K562 (cell line): Measurements from ENCODE around the gene COL7A1. TPM values are rescaled to one million over a fixed set of nuclear protein-coding genes. Genes with fewer than 3 reads are reported as not detected.

ENCODE experiments used
- ATAC-seq: fragments of 200-7000 bp; cut with Tn5 transposase; 3 replicates; pipeline ENCODE4 v1.9.1; 2020; ENCODE audit warnings: moderate library complexity
- BruUV-seq: library from RNA; stranded (reverse); fragments of 400-500 nt; replicated peaks from 2 replicates; lab custom pipeline; 2021; lab: Mats Ljungman, UMichigan
- CTCF ChIA-PET: fragments of 300-600 bp; formaldehyde crosslinking; extraction: SDS; loops from one replicate; lab custom pipeline; 2021; ENCODE audit warnings: low intra/inter-chr PET ratio; lab: Yijun Ruan, JAX
- POLR2A ChIA-PET: fragments of 300-600, 350-650 bp; sonication (Branson Sonifier 250); formaldehyde crosslinking; extraction: SDS; loops from one replicate; lab custom pipeline; 2021; ENCODE audit warnings: antibody characterized with exemption, inconsistent platforms; lab: Yijun Ruan, JAX
- DNase-seq, 4 experiments: peaks; one replicate each; pipeline versions ENCODE4 v3.0.0 to v3.0.0-alpha.2; 2011 to 2018; ENCODE audit warnings: low spot score in 3 of 4, mixed read lengths in 3 of 4; ENCODE audit errors: extremely low read depth in 1 of 4
- FAIRE-seq: peaks from 2 replicates; lab custom pipeline; 2011; peaks lifted over from hg19 to GRCh38; lab: Jason Lieb, UNC
- H2AFZ ChIP-seq: 2 replicates; pipeline ENCODE4 v1.6.0; 2011; ENCODE audit warnings: low read depth, low read length, control low read depth, inconsistent platforms
- H3K27ac ChIP-seq: fragments of 200-600 bp; 3 replicates; pipeline ENCODE4 v1.8.0; 2011; ENCODE audit warnings: low read depth, mild to moderate bottlenecking, control low read depth, inconsistent platforms, low read length, moderate library complexity, mixed read lengths; ENCODE audit errors: extremely low read depth
- H3K27me3 ChIP-seq, 2 experiments: fragments of 300-600 bp in 1 of 2; 2 replicates in 1 of 2; 3 replicates in 1 of 2; pipeline versions ENCODE4 v1.6.0 to v1.8.0; 2011; ENCODE audit warnings: inconsistent platforms in 2 of 2, low read length in 2 of 2, mild to moderate bottlenecking in 1 of 2, mixed read lengths in 1 of 2, moderate library complexity in 1 of 2; ENCODE audit not compliant: control insufficient read depth in 2 of 2, insufficient read depth in 2 of 2
- H3K36me3 ChIP-seq: fragments of 300-600 bp; 3 replicates; pipeline ENCODE4 v1.8.0; 2011; ENCODE audit warnings: mild to moderate bottlenecking, low read length, inconsistent platforms; ENCODE audit not compliant: control insufficient read depth, insufficient read depth
- H3K4me1 ChIP-seq, 2 experiments: fragments of 200-600 bp in 1 of 2; replicated peaks in 1 of 2; 2 replicates in 1 of 2; 3 replicates in 1 of 2; pipeline versions ENCODE4 v1.5.1 to v1.8.0; 2011; ENCODE audit warnings: inconsistent platforms in 2 of 2, low read length in 2 of 2, mild to moderate bottlenecking in 1 of 2, mixed read lengths in 1 of 2, moderate library complexity in 1 of 2; ENCODE audit not compliant: control insufficient read depth in 2 of 2, insufficient read depth in 2 of 2
- H3K4me2 ChIP-seq: 2 replicates; pipeline ENCODE4 v1.6.1; 2011; ENCODE audit warnings: low read length, control low read depth, inconsistent platforms, mixed read lengths; ENCODE audit not compliant: insufficient read depth
- H3K4me3 ChIP-seq: fragments of 200-600 bp; sonication (generic), shearing (Covaris generic); 2 replicates; pipeline ENCODE4 v1.5.1; 2016; ENCODE audit warnings: control low read depth, inconsistent platforms
- H3K79me2 ChIP-seq: fragments of 200-600 bp; 3 replicates; pipeline ENCODE4 v1.8.0; 2011; ENCODE audit warnings: low read length, inconsistent platforms; ENCODE audit not compliant: control insufficient read depth, insufficient read depth
- H3K9ac ChIP-seq, 2 experiments: 2 replicates each; pipeline versions ENCODE4 v1.6.0 to v1.6.1; 2011; ENCODE audit warnings: low read depth in 2 of 2, low read length in 2 of 2, control low read depth in 1 of 2, inconsistent platforms in 1 of 2, mild to moderate bottlenecking in 1 of 2, mixed read lengths in 1 of 2; ENCODE audit not compliant: insufficient read depth in 1 of 2
- H3K9me1 ChIP-seq: one replicate; pipeline ENCODE4 v1.6.0; 2011; ENCODE audit warnings: inconsistent platforms, mild to moderate bottlenecking, low read length, moderate library complexity; ENCODE audit not compliant: control insufficient read depth, insufficient read depth
- H3K9me3 ChIP-seq: replicated peaks from 2 replicates; pipeline ENCODE4 v1.5.1; 2011; ENCODE audit warnings: low read depth, low read length, inconsistent platforms; ENCODE audit not compliant: control insufficient read depth, insufficient read depth
- H4K20me1 ChIP-seq: replicated peaks from 2 replicates; pipeline ENCODE4 v1.6.1; 2011; ENCODE audit warnings: low read length, inconsistent platforms, mixed read lengths; ENCODE audit not compliant: control insufficient read depth, insufficient read depth
- ASH1L ChIP-seq: fragments of 450-650 bp; IDR thresholded peaks from 2 replicates; pipeline ENCODE4 v1.6.1; 2018; ENCODE audit warnings: borderline replicate concordance, mild to moderate bottlenecking, low read depth; ENCODE audit not compliant: partially characterized antibody
- DPF2 ChIP-seq: fragments of 450-650 bp; IDR thresholded peaks from 2 replicates; pipeline ENCODE4 v1.6.1; 2016
- EWSR1 ChIP-seq: fragments of 450-650 bp; IDR thresholded peaks from 2 replicates; pipeline ENCODE4 v1.6.1; 2018; ENCODE audit warnings: borderline replicate concordance, mild to moderate bottlenecking, low read depth, moderate library complexity; ENCODE audit not compliant: partially characterized antibody
- NFIX ChIP-seq: fragments of 250-450 bp; sonication (Bioruptor Pico); IDR thresholded peaks from 2 replicates; pipeline ENCODE4 v1.4.0; 2020; ENCODE audit warnings: low read depth, mild to moderate bottlenecking, moderate library complexity
- PML ChIP-seq: IDR thresholded peaks from 2 replicates; pipeline ENCODE4 v1.6.1; 2012; ENCODE audit warnings: low read length, inconsistent platforms
- SMAD4 ChIP-seq: fragments of 250-450 bp; sonication (Bioruptor Pico); conservative IDR thresholded peaks from 2 replicates; pipeline ENCODE4 v1.8.0; 2021; ENCODE audit warnings: inconsistent platforms, mild to moderate bottlenecking, moderate library complexity
- SMC3 ChIP-seq: conservative IDR thresholded peaks from 2 replicates; pipeline ENCODE4 v1.6.1; 2011; ENCODE audit warnings: low read depth, low read length, improper control_type of control experiment; ENCODE audit not compliant: insufficient read depth
- SRSF9 ChIP-seq: fragments of 200-400 bp; formaldehyde crosslinking; IDR thresholded peaks from 2 replicates; pipeline ENCODE4 v1.6.1; 2017; ENCODE audit warnings: low read depth, low read length, borderline replicate concordance
- TFAM ChIP-seq: fragments of 250-450 bp; sonication (Bioruptor Pico); conservative IDR thresholded peaks from 2 replicates; pipeline ENCODE4 v1.5.0; 2021; ENCODE audit warnings: mild to moderate bottlenecking, moderate library complexity
- TGIF2 ChIP-seq: sonication (generic); formaldehyde crosslinking; IDR thresholded peaks from 2 replicates; pipeline ENCODE4 v1.8.1; 2022; ENCODE audit warnings: mild to moderate bottlenecking, missing genetic modification reagents, moderate library complexity
- ZFPM2 ChIP-seq: fragments of 250-450 bp; sonication (Bioruptor Pico); IDR thresholded peaks from 2 replicates; pipeline ENCODE4 v1.5.1; 2022; ENCODE audit warnings: mild to moderate bottlenecking
- ZNF444 ChIP-seq: fragments of 250-450 bp; sonication (Bioruptor Pico); IDR thresholded peaks from 2 replicates; pipeline ENCODE4 v1.4.0; 2020; ENCODE audit warnings: mild to moderate bottlenecking, moderate library complexity
- ZNF507 ChIP-seq: conservative IDR thresholded peaks from 2 replicates; pipeline ENCODE4 v1.6.1; 2017; ENCODE audit warnings: missing genetic modification characterization, missing compliant biosample characterization
- ZNF707 ChIP-seq: fragments of 250-450 bp; sonication (Bioruptor Pico); conservative IDR thresholded peaks from 2 replicates; pipeline ENCODE4 v1.8.0; 2022; ENCODE audit warnings: inconsistent platforms, mild to moderate bottlenecking, moderate library complexity
- WGBS: fragments of 100-300 bp; shearing (Covaris generic); methylation state at CpG from one replicate; pipeline ENCODE4 v1.1.6; 2016; ENCODE audit warnings: low coverage, mixed read lengths; ENCODE audit not compliant: insufficient coverage; ENCODE audit errors: missing lambda C conversion rate; 5-methylcytosine and 5-hydroxymethylcytosine counted together
- in situ Hi-C: fragments of 300-500 bp; cut with MboI; formaldehyde crosslinking; loops from 4 replicates; pipeline ENCODE4 v1.15.0; 2018; ENCODE audit warnings: inconsistent platforms, mixed read lengths
- intact Hi-C: fragments of 100-400 bp; cut with micrococcal nuclease; formaldehyde crosslinking; loops from 2 replicates; pipeline ENCODE4 v1.14.2; 2022
- polyA plus RNA-seq, 8 experiments: library from polyadenylated mRNA; depleted of rRNA in 4 of 8; stranded (reverse) in 5 of 8; unstranded in 3 of 8; fragments of >200 nt; fragmentation: Nextera tagmentation in 2 of 8; fragmentation: Illumina TruSeq in 1 of 8; extraction: Ambion mirVana in 2 of 8; extraction: Trizol in 1 of 8; gene quantifications; 2 replicates each; pipeline versions ENCODE4 v1.2.1 to v1.2.3, GENCODE V29; 2011 to 2014; ENCODE audit warnings: inconsistent platforms in 1 of 8, missing spikeins in 1 of 8
- total RNA-seq, 7 experiments: library from RNA; depleted of rRNA in 6 of 7; stranded (reverse); fragments of >200 nt in 6 of 7; fragmentation: Illumina TruSeq in 2 of 7; extraction: Trizol in 2 of 7; gene quantifications; 2 replicates each; pipeline versions ENCODE4 v1.2.1 to v1.2.3, GENCODE V29; 2011 to 2021; ENCODE audit warnings: low replicate concordance in 1 of 7
- TF ChIP-seq, protein P1 (sequence below): IDR thresholded peaks from 2 replicates; pipeline ENCODE4 v1.6.1; 2011; ENCODE audit not compliant: insufficient read length; ENCODE audit errors: extremely low read depth

The COL7A1 gene
- total and polyA plus RNA-seq, 9 of the 15 experiments (the other 6 are each of a cell fraction or from before 2014, with no cell fraction given), result 0.09 to 0.66 (median 0.35) TPM; not detected in 3

DNA sequence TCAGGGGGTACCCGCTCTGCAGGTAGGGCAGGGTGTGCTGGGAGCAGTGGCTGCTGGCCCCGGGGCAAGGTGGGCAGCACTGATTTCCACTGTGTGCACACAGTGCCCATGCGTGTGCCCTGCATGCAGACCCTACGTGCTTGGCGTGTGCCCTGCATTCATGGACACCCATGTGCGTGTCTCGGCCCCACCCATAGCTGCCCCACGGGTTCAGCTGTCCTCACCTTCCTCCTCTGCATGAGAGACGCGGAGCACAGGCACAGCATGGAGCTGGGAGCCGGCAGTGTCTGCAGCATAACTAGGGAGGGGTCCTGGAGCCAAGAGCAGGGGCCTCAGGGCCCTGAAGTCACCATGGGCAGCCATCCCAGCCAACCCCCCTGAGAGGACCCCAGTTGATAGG lies 29.9 kb downstream of the COL7A1 start:
- Histone ChIP-seq H3K4me3 (no peak overlapping the region), H4K20me1 (no peaks in the 10 kb centered on the region), H3K4me1 (peaks cover 11 to 56% of the 10 kb centered on the region in 2 experiments), H3K9ac (no peak overlapping the region; a peak in 1 of 4 replicates), H3K9me3 (no peaks in the 10 kb centered on the region), H3K4me2 (no peak overlapping the region), H3K27me3 (no peaks in the 10 kb centered on the region), H3K36me3 (no peaks in the 10 kb centered on the region), H3K79me2 (no peaks in the 10 kb centered on the region), H3K9me1 (no peaks in the 10 kb centered on the region), H3K27ac (no peak overlapping the region), H2AFZ (no peak overlapping the region)
- TF ChIP-seq SRSF9 (no peak), SMAD4 (no peak), ZNF507 (tag) (no peak), TGIF2 (no peak), NFIX (no peak), ZFPM2 (CRISPR knock-in tag) (no peak), DPF2 (no peak), SMC3 (no peak), PML (no peak), ZNF707 (no peak), EWSR1 (no peak), ZNF444 (CRISPR knock-in tag) (no peak), ASH1L (no peak), TFAM (no peak)
- TF ChIP-seq, protein P1, sequence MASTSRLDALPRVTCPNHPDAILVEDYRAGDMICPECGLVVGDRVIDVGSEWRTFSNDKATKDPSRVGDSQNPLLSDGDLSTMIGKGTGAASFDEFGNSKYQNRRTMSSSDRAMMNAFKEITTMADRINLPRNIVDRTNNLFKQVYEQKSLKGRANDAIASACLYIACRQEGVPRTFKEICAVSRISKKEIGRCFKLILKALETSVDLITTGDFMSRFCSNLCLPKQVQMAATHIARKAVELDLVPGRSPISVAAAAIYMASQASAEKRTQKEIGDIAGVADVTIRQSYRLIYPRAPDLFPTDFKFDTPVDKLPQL, result no peak
- DNase-seq (no peak), ATAC-seq (no peak), FAIRE-seq (no peak)
- BruUV-seq, result no TSS peak
- CTCF ChIA-PET, result no interaction called here
- in situ Hi-C loops (no loop called here), intact Hi-C loops (no loop called here)
- WGBS, result 60% methylated on average over 8 of the region's 11 CpGs
- POLR2A ChIA-PET, result no interaction called here
